RPMI8226 (cell line): ENCODE measurements around the gene PTPRD.

Experiments used
- DNase-seq: peaks from one replicate; pipeline ENCODE4 v3.0.0-alpha.2; 2015

Gene PTPRD

DNA sequence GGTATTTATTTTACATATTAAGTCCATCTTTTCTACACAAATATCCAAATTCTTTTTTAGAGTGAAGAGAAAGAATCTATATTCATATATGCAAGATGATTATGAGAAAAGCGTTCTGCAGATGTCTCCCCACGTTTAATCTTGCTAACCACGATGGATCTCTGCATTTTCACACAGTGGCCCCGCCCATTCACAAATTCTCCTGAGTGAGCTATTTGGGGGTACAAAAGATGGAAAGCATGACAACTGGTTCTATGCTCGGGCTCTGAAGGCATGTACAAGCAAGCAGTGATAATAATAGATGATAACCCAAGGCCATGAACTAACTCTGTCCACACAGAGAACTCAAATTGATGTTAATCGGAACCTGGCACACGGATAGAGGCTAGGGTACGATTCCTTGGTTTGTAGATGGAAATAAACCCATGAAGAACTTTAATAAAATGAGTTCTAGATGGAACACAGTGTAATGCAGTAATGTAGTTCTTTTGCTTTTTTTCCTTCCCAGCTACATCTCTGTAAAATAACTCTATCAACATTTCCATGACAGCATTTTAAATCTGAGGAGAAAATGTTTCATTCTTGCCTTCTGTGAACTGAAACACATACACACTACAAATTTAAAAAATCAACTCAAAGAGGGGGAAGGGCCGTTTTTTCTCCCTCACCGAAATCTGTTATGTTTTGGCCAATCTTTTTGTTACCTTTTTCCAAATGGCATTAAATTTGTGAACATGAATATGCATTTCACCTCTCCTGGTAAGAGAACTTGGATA is 1961.5 kb downstream of the PTPRD start:
- DNase-seq = no peak

DNA sequence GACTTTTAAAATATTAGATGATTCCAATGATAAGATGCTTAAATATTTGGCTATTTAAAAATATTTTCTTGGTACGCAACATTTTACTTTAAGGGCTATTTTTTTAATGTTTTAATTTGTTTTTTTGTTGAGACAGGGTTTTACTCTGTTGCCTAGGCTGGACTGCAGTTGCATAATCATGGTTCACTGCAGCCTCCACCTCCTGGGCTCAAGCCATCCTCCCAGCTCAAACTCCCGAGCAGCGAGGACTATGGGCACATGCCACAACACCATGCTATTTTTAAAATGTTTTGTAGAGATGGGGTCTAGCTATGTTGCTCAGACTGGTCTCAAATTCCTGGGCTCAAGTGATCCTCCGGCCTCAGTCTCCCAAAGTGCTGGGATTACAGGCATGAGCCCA is 1963.0 kb downstream of the PTPRD start:
- no peak for DNase-seq

DNA sequence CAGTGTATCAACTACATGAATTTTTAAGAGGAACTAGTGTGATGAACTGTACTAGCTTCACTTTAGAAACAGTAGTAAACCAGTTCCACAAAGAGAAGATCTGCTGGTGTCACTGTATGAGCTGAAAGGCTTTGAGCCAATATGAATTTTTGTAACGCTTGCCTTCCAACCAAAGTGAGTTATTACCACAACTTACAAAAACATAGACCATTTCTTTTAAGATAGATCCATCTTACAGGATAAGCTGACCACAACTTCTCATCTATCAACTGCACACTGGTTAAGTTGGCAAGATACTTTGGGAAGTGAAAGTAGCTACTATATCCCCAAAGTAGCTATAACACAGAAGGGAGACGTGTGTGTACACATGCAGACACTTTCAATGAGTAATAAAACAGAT is 1963.6 kb downstream of the PTPRD start:
- DNase-seq = peak; percentile 33

DNA sequence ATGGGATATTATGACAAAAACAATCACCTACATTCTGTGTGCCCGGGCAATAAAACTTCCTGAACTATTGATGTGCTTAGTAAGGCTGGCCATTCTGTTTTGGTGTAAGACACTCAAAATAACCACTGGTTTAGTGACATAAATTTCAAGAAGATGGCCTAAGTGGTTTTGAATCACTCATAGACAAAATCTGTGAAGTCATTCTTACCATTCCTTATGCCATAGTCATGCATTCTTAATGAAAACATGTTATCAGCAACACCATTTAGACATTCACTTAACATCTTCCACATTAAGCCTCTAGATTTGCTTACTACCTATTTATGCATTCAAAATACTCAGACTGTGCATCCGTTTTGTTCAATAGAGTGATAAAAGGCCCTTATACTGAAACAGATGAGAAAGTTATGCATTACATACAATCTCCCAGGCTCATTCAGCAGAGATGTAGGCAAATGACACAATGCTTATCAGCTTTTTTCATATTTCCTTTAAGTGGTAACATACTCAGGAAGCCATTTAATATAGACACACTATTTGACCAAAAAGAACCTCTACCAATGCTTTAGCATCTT is 1964.4 kb downstream of the PTPRD start:
- DNase-seq = no peak

DNA sequence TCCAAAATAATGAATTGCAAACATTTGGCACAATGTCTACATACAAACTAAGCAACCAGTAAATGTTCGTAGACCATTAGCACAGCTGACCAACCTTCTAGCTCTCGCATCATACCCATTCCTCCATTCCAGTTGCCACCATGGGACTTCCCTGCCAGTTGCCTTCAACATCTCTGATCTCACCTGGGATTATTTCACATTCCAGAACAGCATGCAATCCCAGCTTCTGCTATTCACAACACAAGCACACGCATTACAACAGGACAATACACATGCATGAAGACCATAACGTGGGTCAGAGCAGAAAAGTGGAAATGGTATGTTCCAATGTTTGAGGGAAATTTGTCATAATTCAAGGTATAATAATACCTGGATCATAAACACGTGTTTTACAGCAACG is 1965.0 kb downstream of the PTPRD start:
- no peak for DNase-seq

DNA sequence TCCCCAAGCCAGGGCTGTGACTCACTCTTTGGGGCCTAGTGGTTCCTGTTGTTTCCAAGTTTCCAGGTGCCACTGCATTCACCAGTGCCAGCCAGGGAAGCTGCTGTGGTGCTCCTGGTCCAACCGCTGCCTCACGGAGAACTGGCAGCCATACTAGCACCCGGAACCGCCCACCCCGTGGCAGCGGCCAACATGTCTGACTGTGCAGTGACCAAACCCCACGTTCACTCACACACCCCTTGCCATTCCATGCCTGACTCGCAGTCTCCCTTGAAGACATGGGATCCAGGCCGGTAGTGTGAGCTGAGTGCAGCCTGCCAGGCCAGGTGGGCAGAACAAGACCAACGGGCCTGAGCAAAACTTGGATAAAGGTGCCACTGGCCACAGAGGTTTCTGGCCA is 1968.2 kb downstream of the PTPRD start:
- DNase-seq = no peak

DNA sequence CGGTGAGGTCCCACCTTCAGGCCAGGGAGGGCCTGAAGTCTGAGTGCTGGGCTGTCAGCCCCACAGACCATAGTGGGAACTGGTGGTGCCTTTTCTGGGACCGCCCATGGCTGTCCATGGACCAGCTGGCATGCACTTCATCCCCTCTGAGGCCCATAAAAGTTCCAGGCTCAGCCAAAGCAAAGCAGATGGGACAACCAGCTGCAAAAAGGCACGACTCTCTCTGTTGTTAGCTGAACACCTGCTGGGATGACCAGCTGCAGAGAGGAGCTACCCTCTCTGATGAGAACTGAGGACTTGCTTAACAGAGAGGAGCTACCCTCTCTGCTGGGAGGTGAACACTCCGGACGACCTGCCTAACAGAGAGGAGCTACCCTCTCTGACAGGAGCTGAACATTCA is 1968.9 kb downstream of the PTPRD start:
- no peak for DNase-seq

DNA sequence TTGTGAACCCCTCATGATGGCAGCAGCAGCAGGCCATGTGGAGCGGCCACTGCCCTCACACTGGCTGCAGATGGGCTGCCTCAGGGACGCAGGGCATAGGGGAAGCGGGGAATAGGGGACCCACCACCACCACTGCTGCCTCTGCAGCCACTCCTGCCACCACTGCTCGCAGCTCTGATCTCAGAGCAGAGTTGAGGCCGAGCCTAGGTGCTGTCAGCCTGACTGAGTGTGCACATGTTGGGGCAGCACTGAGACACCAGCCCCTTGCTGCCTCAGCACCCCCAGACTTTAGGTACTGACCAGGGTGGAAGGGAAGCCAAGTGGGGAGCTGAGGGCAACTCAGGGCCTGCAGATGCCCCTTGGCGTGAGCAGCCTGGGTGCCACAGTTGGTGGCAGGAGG is 1969.3 kb downstream of the PTPRD start:
- no peak for DNase-seq

DNA sequence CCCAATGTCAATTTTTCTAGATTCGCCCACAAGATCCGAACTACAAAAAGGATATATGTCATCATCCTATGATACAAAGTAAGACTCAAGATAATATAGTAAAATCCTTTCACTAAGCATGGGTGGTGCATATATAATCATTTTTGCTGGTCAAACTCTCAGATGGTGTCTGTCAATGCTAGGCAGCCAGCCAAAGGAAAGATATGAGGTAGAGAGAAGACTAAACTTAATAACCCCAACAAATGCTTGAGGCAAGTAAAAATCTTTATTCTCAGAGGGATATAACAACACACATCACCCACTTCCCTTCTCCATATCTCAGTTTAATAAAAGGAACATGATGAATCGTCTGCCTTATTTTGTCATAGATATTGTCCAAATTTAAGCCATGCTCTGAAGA is 1972.0 kb downstream of the PTPRD start:
- no peak for DNase-seq

DNA sequence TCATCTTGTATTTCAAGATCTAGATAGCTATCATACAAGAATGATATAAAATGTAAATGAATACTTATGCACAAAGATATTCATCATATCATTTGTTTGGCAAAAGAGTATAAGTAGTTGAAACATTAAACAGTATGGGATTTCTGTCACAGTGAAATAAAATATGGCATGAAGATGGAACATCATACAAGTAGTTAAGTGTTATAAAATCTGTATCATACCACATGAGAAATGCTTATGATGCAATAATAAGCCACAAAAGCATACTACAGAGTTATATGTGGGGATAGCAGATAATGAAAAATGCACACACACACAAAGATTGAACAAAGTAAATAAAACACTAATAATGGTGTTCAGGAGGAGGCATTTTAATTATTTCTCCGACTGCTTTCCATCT is 1975.2 kb downstream of the PTPRD start:
- DNase-seq = no peak

DNA sequence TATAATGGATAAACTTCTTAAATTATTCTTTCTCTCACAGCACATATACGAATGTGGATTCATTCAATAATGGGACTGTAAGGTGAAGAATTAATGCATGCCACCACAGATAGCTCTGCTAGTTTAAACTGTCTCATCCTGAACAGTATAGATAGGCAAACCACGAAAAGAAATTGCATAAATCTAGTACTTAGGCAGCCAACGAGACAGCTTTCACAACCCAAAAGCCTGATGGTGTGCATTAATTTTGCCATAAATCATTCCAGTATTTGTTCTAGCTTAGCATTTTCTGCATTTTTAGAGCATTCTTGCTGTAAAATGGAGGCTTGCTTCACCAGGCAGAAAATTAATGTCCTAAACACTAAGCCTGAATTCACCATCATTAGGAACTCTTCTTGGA is 1979.0 kb downstream of the PTPRD start:
- DNase-seq = no peak

DNA sequence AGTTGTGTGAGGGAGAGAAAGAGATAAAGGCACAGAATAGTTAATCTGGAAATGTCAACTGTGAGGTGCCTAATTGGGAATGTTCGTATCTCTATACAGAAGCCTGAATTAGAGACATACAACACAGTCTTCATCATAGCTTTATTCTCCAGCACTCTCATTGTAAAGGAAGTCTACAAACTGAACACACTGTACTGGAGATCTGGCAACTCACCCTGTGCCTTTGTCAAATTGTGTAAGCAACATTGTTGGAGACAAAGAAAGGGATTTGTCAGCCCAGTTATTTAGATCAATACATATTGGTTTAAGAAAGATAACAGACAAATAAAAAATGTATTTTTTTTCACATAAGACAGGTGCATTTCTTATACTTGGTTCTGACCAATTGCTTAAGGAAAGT is 1980.3 kb downstream of the PTPRD start:
- no peak for DNase-seq

DNA sequence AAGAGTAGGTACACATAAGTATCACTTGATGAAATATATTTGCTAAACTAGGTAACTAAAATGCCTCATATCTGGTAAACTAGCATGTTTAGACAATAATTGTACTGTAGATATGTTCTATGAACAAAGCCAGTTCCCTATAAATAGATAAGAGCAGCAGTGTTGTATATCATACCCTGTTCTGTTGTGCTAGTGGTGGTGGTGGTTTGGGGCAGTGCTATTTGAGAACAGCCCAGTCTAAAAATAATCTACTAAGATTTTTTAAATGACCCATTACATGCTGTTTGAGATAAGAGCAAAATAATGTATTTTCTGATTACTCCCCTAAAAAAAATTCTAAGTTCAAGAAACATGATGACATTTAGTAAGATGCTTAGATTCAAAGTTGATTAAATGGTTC is 1984.0 kb downstream of the PTPRD start:
- no peak for DNase-seq

DNA sequence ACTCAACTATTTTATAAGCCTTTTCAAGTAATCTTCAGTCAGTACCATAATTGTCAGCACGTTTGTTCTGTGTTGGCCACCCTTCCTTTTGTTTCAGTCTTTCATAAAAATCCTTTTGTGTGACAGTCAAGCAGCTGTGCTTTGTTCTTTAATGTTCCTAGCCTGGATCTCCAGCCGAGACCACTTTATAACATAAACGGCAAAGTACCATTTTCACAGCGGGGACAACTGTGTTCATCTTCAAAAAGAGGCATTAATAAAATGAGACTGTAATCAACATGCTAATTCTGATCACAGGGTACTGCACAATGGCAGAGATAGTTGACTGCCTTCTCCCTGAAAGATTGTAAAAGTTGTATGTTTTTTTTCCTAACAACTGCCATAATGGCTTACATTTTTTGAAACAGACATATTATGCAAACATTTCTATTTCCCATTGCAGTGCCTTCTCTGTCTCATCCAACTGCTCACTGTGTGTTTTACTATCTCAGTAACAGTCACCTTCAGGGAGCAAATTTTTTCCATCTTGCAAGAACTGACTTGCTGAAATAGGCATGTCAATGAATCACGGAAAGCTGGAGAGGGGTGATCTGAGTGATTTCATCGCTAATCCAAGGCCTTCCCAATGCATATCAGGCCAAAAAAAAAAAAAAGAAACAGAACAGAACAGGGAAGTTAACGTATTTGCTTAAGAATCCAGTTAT is 1984.7 kb downstream of the PTPRD start:
- no peak for DNase-seq

DNA sequence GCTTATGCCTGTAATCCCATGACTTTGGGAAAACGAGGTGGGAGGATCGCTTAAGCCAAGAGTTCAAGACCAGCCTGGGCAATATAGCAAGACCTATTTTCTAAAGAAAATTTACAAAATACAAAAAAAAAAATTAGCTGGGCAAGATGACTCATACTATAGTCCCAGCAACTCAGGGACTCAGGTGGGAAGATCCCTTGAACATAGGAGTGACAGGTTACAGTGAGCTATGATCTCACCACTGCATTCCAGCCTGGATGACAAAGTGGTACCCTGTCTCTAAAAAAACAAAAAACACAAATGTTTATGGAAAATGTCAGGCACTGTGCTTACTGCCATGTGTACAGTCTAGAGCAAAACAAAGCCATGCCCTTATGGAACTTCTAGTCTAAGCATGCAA is 1989.9 kb downstream of the PTPRD start:
- DNase-seq = no peak

DNA sequence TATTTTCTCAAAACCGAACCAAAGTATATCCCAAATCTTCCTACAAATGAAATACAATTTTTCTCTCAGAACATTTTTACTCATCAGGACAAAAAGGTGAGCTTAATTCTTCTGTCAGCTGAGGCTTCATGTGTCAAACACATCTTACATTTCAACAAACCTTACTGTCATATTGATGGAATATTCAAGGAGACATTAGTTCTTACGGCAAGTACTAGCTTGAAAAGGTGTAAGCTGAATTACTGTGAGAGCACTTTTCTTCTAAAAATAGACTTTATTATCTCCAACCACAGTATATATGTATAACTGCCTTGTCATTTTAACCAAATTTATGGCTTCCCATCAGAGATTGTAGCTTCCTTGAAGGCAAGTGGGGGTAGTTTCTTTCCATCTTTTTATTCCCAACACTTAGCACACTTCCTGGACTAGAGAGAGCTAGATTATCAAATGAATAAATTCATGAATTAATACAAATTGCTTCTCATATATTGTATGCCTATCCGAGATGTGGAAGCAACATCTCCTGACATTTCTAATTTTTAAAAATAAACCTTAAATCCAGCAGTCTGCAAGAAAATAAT is 1990.5 kb downstream of the PTPRD start:
- no peak for DNase-seq

DNA sequence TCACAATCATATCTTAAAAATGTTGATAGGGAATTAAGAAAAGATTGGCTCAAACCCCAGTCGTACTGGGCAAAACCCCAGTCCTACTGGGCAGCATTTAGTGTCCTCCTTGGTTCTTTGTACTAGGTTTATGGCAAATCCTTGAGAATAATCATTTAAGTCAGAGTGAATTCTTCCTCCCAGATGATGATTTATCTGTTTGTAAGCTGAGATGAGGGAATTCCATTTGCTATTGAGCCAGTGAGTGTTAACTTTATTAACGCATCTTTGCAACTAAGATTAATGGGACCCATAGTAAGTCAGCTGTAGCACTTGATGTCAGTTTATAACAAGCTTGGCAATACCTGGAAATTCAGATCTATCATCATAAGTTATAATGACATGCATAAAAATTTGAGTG is 1991.4 kb downstream of the PTPRD start:
- DNase-seq = no peak

DNA sequence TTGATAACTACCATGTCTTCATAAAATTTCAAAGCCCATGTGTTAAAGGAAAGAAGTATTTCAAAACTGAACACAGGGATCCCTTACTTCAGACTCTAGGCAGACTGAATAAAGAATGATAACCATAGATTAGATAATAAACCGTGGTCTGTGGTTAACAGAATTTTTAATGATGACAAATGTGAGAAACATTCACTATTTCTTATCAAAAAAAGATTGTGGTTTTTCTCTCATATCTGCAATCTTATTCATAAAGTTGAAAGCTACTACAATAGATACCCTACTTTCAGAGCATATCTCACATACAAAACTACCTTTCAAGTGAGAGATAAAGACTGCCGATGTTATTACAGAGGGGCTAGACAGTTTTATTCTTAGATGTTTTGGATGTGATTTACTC is 1996.4 kb downstream of the PTPRD start:
- DNase-seq = no peak

DNA sequence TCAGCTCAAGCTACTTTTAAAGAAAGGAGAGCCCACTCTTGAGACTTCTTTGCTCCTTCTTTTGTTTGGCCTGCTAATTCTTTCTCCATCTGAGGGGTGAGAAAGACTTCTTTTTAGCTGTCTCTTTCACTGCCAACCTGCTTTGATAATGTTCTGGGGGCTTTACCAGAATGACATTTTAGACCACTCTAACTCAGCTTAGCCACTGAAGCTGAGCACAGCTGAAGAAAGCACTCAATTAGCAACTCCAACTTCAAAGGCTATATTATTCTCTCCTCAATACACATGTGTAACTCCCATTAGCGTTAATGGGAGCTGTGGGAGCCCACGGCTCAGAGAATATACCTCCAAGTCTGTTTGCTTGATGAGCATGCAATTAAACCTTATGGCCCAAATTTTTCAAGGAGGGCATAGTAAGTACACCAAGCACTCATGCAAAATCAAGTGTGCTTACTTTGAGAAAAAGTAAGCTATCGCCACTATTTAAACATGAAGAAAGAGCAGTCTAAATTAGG is 1997.8 kb downstream of the PTPRD start:
- DNase-seq = no peak

DNA sequence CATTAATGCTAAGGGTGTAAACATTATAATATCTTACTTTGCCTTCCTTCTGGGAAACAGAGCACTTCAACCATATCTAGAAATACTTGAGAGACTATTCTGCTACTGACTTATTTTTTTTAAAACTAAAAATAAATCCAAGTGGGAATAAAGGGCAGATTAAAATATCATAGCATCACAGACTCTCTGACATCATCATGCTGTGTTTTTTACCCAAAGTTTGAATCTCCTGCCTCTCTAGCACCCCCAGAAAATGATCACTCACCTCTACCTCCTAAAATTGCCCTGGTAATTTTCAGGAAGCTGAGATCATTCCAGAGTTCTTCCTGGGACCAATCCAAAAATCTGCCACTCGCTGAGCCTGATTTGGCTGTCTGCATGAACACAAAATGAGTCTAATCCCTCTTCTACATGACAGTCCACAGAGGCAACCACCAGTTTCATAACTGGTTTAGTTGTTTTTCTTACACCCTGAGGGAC is 1999.4 kb downstream of the PTPRD start:
- DNase-seq = no peak

DNA sequence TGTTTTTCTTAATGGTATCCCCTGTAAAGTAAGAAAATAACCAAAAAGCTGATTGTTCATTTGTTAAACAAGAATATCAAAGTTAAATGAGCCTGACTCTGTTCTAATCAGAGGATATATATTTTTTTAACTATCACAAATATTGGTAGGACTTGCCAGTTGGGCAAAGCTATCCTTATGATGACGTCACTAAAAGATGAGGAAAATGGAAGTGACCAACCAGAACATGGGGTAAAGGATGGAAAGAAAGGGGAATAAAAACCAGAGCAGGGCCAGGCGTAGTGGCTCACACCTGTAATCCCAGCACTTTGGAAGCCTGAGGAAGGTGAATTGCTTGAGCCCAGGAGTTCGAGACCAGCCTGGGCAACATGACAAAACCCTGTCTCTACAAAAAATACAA is 2001.6 kb downstream of the PTPRD start:
- no peak for DNase-seq

DNA sequence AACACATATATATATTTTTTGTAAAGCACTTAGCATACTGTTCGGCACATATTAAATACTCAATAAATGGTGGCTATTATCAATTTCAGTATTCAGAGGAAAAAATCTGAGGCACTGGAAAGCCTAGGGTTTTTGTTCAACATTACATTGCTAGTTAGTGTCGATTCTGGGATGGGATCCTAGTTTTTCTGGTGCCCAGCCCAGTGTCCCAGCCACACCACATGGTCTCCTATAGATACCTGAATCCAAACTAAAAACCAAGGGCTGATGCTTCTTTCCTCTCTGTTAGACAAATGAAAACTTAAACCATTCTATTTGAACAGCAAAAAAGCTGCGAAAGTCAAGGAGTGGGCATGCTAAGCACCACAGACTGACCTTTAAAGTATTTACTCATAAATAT is 2002.5 kb downstream of the PTPRD start:
- no peak for DNase-seq

DNA sequence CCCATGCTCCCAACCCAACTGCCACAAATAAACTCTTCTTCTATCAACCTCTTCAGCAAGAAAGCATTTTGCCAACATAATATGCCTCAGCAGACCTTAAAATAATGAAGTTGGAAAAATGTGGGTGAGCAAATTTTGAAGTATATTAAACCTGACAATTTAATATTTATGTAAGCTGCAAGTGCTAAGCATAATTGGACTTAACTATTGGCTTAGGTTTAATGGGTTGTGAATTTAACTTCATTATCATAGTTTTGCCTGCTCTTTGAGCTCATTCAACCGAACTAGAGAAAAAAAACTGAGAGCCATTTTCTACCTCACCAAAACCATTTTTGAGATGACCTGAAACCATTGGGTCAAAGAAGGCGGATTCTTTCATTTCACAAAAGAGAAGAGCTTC is 2007.7 kb downstream of the PTPRD start:
- DNase-seq = no peak

DNA sequence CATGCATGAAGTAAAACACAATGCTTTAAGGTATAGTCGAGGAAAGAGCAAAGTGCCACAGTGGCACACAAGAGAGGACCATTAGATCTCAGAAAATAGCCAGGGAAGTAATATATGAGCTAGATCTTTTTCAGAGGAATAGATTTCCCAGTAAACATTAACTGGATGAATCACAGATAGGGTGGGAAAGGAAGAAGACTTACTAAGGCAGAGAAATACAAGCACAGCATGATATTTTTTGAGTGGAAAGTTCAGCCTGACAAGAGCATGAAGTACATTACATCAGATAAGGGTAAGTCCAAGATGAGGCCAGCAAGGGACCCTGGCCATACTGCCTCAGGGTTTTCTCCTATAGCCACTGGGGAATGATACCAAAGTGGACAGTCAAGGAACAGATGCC is 2008.6 kb downstream of the PTPRD start:
- DNase-seq = no peak
